CD4-positive, alpha-beta T cell treated with Interleukin-17A for 4 hours (primary cell): ENCODE results near the gene METTL21C.

Experiments
- DNase-seq: peaks from one replicate; pipeline ENCODE4 v3.0.0-alpha.2; 2020; ENCODE audit warnings: mixed read lengths

The METTL21C gene

DNA sequence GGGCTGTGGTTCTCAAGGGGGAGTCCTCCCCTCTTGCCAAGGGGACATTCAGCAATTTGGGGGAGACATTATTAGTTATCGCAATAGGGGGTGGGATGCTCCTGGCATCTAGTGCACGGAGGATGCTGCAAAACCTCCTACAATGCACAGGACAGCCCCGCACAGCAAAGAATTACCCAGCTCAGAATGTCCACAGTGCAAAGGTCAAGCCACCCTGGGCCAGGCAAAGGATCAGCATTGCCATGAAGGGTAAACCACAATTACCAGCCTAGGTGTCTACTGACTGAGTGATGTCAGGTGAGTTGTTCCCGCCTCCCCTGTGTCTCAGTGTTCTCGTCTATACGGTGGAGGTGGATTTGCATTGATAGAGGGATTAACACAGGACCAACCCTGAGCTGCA is 2.4 kb upstream of the METTL21C start:
- DNase-seq, result no peak

DNA sequence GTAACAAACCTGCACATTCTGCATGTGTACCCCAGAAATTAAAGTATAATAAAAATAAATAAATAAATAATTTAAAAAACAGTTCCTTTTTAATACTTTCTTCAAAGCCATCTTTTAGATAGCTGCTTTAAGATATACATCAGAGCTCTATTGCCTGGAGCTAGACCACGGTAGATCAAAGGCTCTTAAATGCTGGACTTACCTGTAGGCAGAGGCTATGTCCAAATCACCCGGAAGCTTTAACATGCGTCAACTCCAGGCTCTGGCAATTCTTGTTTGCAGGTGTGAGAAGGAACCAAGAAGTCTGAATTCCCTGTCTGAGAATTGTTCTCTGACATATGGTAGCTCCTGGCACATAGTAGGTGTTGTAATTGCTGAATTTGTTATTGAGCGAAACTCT is 1.6 kb upstream of the METTL21C start:
- no peak for DNase-seq

DNA sequence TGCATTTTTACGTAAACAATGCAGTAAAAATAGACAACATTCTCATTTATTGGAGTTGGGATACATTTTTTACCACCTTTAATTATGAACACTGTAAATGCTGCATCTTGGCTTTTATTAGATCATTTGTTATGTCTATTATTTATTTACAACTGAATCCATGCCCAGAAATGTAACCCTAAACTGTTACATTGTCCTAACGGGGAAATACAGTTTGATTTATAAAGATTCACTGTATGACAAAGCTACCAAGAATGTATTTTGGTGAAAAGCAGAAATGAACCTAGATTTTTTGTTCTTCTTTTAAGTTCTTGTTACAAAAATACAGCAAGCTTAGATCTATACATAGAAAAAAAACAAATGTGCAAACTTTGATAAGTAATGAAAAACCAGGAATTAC is 1.1 kb downstream of the METTL21C start:
- no peak for DNase-seq

DNA sequence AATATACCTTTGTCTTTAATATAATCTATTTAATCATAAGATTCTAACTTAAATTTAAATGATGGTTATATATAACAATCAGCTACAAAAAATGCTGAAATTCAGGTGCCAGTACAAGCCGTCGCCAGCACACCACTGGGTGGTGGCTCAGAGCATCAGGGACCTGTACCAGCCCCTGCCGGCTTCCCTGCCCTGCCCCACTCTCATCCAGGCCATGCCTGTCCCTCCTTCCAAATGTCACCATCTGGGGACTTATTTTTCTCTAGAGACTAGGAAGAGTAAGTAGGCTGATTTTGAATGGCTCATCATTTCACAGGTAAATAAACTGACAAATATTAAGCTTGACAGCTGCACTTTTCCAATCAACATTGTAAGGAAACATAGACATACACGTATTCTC is 1.6 kb downstream of the METTL21C start:
- no peak for DNase-seq

DNA sequence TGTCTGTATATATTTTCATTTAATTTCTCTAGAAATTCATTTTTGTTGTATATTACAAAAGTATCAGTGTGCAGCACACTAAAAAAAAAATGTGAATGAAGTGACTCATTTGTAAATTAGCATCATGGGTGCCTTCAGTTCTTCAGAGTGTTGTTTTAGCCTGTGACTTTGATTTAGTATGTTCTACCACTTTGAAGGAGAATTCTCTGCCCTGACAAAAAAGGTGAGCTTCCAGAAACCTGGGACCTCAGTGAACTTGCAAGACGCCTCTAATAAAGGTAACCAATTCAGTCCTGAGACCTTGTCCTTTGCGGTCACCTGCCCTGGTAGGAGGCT is 2.4 kb downstream of the METTL21C start:
- no peak for DNase-seq

DNA sequence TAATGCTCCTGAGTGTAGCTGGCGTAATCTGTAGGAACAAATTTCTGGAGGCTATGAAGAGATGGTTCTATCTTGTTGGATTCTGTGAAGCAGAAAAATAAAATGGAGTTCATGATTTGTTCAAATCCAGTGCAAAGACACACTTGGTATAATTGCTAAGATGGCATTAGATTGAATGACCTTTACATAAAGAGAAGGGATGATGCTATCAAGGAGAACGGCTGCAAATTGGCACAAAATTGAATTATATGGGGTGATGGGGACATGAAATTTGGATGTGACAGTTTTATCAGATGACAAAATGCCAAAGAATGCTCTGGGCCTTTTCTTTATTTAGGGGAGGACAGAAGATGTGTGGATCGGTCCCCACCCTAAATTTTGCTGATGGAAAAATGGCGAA is 4.0 kb downstream of the METTL21C start:
- DNase-seq, result no peak

DNA sequence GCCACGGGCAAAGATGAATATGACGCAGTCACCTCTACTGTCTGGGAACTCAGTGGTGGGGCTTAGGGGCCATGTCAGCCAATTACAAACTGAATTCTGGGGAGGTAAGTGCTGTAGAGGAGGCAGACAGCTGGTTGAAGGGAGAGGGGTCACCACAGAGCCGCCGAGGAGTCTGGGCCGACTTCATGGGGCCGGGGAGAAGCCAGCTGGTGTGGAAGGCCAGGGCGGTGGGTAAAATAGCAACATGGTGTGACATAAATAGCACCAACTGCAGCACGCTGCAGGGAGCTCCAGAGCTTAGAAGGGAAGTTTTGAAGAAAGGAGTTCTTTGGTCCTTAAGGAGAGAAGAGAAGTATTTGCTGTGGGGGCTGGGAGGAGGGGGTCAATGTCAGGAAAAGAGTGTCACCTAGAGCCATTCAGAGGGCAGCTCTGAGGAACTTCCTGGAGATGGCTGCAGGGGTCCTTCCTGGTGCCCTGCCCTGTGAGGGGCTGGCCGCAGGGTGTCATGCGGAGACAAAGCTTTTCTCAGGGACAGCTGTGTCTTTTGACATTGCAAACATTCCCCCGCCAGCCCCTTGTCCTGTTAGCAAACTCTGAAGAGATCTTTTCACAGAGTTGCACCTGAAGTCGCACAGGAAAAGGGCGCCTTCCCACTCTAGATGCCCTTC is 6.4 kb downstream of the METTL21C start:
- DNase-seq, result no peak

DNA sequence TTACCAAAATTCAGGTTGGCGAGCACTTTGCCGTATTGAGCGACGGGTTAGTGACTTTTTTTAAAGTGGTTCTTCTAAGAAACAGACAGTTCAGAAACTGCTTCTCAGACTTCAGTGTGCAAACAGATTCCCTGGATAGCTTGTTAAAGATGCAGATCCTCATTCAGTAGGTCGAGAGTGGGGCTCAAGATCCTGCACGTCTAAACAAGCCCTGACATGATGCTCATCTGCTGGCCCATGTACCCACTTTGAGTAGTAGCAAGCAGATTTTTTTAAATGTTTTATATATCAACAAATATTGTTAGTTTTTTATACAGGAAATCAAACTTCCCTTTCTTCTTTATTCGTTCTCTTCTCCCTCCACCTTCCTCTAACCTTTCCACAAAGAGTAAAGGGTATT is 7.3 kb downstream of the METTL21C start:
- DNase-seq, result no peak

DNA sequence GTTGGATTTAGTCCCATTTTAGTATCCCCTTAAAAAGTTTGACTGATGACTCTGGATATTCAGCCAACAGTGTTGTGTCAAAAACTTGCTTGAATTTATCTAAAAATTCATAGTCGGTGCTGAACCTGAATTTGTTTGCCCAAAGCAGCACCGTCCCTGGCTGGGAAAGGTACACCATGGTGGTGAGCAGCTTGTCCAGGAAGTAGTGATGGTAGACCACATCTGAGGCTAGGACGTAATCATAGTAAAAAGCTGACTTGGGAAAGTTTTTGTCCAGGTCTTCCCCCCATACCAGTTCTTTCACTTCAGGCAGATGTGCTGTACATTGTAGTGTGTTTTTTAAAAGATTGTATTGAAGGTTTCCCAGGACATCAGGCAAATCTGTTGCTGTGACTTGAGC is 8.8 kb downstream of the METTL21C start:
- no peak for DNase-seq

DNA sequence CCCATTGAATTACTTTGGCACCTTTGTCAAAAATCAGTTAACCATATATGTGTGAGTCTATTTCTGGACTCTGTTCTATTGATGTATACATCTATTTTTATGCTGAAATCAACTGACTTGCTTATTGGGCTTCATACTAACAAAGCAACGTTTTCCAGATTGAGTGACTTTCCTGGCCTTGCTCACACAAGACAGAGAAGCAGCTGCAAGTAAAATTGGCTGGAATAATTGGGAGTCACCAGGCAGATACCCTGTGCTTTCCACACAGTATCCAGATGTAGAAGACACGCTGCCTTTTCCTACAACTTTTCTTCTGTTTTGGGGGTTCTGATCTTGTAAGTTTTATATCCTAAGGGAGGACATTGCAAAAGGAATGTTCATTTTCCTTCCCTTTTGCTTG is 11.2 kb downstream of the METTL21C start:
- DNase-seq, result no peak

DNA sequence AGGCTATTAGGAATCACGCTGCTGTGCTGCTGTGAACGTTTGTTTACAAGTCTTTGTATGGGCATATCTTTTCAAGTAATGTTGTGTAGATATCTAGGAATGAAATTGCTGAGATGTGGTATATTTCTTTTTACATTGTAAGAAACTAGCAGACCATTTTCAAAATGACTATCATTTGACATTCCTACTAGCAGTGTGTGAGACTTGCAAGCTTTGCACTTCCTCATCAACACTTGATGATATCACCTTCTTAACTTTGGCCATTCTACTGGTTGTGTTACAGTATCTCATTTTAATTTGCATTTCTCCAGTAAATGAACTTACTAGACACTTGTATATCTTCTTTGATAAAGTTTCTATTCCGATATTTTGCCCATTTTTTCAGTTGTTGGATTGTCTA is 12.1 kb downstream of the METTL21C start:
- DNase-seq, result no peak

DNA sequence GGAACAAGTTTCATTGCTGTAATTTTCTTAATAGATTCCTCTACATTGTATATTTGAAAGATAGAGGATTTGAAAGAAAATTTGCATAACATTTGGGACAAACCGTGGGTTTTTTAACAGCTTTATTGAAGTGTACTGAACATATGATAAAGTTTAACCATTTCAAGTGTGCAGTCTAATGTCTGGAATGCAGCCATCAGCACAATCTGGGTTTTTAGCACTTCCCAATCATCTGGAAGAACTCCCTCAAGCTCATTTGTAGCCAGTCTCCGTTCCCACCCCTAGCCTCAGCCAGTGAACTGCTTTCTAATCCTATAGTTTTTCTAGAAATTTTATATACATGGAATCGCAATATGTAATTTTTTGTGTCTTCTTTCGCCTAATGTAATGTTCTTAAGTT is 12.6 kb downstream of the METTL21C start:
- no peak for DNase-seq

DNA sequence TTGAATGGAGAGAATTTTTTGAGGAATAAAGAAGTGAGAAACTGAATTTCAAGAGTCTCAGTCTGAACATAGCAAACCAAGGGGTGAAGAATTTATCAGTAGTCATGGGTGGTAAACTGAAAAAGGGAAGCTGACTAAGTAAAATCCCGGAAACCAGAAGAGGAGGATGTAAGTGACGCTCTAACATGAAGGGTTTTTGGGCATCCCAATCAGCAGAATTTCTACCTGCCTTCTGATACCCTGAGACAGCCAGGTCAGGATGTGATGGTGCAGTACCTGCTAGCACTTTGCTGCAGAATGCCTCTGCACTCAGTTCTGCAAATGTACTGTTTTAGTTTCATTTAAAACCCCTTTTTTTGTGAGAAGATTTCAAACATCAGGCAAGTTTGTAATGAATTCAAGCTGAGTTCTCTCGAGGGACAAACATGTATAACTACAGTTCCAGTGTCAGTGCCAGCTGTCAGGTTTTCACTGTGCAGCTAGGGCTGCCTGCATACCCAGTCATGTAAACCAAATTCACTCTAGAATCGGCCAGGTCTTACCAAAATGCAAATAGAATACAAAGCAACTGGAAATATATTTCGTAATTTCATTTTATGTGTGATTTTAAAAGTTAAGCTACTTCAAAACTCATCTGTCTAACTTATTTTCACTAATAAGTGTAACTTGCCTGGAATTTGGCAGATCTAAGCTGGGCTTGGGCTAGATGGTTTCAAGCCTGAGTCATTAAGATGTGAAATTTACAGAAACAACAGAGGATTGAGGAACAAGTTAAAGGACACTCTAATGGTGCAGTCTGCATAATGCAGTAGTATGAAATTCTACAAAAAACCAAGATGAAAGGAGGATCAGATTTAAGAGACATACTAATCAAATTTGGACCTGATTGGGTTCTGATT is 13.8 kb downstream of the METTL21C start:
- DNase-seq, result peak; percentile 21

DNA sequence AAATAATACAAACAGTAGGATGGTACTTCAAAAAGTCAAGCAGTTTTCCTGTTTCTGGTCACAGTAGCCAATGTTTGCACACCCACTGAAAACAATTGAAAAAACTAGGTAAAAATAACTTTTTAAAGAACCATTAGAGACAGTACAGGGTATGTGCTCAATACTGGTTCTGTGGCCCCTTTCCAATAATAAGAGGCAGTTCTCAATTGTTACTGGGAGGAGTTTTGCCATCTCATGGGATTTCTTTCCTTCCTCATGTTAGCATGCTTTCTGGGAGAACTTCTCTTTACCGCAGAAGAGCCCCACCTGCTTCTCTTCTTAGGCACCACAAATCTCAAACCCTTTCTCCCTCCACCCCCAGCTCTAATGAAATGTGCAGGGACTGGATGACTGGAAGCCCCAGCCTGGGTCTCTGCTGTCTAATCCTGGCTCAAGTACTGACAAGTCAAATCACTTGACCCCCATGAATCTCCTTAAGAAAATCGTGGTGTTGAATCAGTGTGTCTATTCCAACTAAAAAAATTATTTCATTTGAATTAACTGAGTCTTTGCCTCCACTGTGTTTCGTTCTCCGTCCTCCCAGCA is 14.6 kb downstream of the METTL21C start:
- no peak for DNase-seq

DNA sequence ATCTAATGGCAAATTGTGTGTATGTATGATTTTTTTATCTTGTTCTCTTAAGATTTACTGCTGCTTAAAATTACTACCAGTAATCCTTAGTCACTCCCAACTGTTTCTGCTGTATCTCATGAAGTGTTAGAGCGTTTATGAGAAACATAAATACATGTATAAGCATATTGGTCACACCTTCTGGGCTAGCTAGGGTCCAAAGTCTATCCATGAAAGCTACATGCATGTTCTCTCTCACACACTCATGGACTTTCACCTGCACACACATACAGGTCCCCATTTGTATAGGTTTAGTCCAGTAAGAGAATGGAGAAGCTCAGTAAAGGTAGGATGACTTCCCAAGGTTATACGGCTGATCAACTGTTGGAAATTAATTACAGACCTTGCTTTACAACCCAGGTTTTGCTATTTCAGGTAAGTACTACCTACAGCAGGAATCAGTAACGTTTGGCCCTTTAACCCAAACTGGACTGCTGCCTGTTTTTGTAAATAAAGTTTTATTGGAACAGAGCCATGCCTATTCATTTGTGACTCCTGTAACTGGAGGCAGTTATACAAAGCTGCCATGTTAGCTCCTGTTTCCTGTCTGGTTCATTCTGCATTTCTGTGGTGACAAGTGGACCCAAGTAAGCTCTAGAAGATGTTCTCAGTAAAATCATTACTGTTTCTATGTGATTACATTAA is 15.3 kb downstream of the METTL21C start:
- no peak for DNase-seq

DNA sequence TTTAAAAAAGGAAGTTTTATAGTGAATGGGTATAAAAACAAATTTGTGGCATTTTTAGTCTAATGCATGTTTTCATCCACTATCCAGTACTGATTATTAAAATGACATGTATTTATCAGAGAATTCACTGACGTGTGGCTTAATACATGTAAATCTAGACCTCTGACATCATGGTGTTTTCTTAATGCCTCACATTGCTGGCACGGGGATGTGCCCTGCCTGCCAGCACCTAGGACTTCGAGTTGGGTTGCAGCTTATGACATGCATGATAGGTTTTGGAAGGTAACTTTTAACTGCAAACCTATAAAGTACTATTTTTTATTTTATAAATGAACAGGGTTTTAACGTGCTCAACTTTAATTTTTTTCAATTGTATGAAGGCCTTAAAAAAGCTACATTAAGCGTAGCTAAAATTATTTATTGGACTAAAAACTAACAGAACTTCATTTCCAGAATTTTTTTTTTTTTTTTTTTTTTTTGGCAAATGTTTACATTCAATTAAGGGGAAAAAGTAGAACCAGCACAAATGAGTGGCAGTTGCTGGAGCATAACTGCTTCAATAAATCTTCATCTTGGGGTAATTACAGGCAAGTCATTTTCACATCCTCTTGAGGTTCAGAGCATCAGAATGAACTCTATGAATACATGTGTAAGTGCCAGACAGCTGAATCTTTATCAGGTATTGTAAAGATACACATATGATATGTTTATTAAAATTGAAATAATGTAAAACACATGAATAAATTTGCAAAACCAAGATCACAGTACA is 16.3 kb downstream of the METTL21C start:
- DNase-seq, result no peak

DNA sequence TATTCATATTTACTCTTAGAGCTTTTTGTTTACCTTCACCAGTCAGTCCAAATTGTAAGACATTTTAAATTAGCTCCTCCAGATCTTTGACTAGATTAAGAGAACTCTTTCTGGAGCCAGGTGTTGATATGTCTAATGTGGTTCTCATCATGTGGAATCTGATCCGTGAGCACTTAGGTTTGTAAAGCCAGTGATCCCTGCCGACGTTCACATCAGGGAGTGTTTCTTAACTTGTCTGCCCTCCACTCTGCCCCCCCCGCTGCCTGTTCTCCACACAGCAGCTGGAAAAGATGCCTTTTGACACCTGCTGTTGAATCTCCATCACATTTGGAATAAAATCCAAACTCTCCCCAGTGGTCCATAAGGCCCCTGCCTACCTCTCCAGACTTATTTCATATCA is 17.7 kb downstream of the METTL21C start:
- no peak for DNase-seq

DNA sequence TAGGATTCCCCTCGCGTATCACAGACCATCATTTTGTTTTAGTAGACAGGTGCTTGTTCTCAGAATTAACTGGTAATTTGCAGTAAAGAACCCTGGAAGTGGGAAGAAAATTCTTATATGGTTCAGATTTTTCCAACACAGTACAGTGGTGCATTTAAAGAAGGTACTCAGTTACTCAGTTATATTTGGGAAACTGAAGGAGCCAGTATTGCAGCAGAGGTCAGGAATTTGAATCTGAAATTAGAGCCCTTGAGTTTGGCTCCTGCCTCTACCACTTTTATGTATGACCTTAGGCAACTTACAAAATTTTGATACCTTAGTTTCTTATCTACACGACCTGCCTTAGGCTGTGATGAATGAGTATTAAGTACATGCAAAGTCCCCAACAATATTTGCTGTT is 19.7 kb downstream of the METTL21C start:
- no peak for DNase-seq

DNA sequence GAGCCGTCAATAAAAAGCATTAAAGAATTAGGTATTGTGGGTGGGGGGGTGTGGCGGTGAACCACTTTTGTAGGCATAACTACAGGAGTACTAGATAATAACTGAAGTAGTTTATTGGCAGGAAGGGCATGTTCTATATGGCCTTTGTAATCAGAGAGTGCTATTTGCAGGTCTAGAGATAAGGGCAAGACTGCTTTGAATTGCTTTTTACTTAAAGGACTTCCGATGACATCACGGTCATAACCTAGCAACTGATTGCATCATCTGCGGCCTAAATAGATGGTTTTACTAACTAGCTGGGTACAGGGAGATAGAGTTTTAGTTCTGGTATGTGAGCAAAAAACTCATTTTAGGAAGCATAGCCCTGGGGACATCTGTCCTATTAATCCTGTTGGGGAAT is 24.7 kb downstream of the METTL21C start:
- DNase-seq, result no peak

DNA sequence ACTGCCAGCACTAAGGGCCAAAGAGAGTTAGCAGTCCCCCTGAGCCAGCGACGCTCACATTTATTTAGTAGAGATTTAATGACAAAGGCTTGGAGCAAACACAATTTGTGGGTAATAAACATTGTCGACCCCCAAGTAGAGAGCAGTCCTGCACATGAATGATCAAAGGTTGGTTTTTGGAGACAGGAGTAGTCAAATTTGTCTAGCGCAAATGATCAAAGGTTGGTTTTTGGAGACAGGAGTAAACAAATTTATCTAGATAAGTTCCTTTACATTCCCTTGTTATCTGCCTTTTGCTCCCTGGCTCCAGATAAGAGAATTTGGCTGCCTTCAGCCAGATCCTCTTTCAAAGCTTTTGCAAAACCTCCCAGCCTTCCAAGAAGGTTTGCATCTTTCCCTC is 26.9 kb downstream of the METTL21C start:
- DNase-seq, result no peak

DNA sequence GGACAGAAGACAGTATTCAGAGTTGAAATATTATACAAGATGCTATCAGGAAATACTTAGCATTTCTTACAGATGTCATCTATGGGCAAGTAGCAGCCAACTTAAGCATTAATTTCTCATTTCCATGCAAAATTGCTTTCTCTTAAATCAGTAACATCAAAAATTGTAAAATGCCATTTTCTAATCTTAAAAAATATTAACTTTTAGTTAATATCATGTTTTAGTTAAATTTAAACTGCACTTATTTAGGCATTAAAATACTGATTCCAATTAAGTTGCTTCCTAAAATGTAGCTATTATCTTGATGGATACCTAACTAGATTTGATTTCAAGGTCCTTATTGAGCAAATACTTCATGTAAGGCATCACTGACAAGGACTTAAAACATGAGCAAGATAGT is 27.8 kb downstream of the METTL21C start:
- no peak for DNase-seq

DNA sequence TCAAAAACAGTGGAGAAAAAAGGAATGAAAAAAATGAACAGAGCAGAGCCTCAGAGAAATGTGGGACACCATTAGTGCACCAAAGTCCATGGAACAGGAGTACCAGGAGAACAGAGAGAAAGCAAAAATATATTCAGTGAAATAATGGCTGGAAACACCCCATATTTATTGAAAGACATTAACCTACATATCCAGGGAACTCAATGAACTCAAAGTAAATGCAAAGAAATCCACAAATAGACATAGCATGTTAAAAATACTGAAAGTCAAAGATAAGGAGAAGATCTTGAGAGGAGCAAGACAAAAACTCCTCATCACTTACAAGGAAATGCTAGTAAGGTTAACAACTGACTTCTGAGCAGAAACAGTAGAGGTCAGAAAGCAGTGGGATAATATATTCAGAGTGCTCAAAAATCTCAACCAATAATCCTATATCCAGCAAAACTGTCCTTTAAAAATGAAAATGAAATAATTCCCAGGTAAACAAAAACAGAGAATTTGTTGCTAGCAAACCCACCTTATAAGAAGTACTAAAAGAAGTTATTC is 35.6 kb downstream of the METTL21C start:
- no peak for DNase-seq

DNA sequence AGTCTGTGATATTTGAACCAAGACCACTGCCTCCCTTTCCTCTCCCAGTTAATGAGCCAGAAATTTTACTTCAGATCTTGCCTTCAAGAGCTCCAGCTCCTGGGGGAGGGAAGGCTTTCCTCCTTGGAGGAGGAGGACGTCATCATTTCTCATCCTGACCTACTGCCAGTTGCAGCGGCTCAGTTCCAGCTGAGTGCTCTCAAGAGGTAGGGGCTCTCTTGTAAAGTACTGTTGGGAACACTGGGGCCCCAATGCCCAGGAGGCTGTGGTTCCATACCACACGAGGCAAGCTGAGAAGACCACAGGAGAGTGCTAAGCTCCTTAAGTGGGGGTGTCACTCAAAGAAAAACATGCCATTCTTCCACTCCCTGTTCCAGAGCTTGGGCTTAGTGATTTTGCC is 36.2 kb downstream of the METTL21C start:
- DNase-seq, result no peak
